Measurements from ENCODE around the gene PRTG. TPM values are rescaled to one million over a fixed set of nuclear protein-coding genes. Genes with fewer than 3 reads are reported as not detected.
A peak's percentile ranks its signal among the peaks of the same experiment; 100 is the strongest.

PRTG gene
- polyA plus RNA-seq, 1 of the 3 experiments (the other 2 are of a cell fraction) = 3.0 TPM

DNA sequence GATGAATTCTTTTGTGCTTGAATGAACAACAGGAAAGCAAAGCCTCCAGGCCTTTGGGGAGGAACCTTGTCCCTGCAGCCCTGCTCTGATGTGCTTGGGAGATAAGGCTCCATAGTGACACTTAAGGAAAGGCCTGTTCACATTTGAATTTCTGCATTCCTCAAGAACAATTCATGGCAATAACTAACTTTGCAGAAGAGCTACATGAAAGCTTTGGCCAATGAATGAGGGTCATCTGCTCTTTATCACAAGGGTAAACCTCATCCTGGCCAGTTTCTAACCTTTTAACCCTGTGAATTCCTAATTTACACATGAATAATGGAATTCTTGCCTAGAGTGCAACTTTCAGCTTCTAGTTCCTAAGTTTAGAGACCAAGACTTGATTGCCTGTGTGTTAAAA lies 5.6 kb downstream of the PRTG start (continued):
- TF ChIP-seq, protein P1, sequence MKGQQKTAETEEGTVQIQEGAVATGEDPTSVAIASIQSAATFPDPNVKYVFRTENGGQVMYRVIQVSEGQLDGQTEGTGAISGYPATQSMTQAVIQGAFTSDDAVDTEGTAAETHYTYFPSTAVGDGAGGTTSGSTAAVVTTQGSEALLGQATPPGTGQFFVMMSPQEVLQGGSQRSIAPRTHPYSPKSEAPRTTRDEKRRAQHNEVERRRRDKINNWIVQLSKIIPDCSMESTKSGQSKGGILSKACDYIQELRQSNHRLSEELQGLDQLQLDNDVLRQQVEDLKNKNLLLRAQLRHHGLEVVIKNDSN (IDR thresholded peaks at IDR 0.05; ENCODE audit: borderline replicate concordance, low read depth) = no peak
- TF ChIP-seq RAD21 (IDR thresholded peaks at IDR 0.05; ENCODE audit: low read length) (no peak), EP300 (IDR thresholded peaks at IDR 0.05; ENCODE audit: borderline replicate concordance in 1 of 2, low read depth in 1 of 2, low read length in 1 of 2) (peak; percentile 38 to 78), NRF1 (IDR thresholded peaks at IDR 0.05; ENCODE audit: low read depth, low read length) (no peak), TCF12 (IDR thresholded peaks at IDR 0.05) (peak; percentile 97), RFX5 (IDR thresholded peaks at IDR 0.05; ENCODE audit: low read length) (no peak), SMC3 (IDR thresholded peaks at IDR 0.05; ENCODE audit: low read depth, low read length) (no peak), RXRA (IDR thresholded peaks at IDR 0.05; ENCODE audit: borderline replicate concordance, low read depth) (peak; percentile 88; the same call in 1 of the 2 replicates), JUND (IDR thresholded peaks at IDR 0.05) (peak; percentile 80)
- TF ChIP-seq, protein P2, sequence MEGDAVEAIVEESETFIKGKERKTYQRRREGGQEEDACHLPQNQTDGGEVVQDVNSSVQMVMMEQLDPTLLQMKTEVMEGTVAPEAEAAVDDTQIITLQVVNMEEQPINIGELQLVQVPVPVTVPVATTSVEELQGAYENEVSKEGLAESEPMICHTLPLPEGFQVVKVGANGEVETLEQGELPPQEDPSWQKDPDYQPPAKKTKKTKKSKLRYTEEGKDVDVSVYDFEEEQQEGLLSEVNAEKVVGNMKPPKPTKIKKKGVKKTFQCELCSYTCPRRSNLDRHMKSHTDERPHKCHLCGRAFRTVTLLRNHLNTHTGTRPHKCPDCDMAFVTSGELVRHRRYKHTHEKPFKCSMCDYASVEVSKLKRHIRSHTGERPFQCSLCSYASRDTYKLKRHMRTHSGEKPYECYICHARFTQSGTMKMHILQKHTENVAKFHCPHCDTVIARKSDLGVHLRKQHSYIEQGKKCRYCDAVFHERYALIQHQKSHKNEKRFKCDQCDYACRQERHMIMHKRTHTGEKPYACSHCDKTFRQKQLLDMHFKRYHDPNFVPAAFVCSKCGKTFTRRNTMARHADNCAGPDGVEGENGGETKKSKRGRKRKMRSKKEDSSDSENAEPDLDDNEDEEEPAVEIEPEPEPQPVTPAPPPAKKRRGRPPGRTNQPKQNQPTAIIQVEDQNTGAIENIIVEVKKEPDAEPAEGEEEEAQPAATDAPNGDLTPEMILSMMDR (IDR thresholded peaks at IDR 0.05) = no peak

DNA sequence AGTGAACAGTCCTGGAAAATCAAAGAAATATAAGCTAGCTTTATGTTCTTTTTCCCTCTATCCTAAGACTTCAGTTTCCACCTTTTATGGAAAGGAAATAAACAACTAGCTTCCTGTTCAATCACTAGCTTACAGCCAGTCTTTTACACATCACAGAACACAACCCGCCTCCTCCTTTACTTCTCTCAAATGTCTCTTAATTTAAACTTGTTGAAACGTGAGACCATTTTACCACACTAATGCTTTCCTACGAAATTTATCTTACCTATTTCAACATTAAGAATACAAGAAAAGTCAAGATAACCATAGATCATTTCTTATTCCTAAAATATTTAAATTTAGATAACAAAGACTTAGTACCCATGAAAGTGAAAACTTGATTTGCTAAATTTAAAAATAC lies 6.2 kb downstream of the PRTG start:
- Histone ChIP-seq H3K9me3 (no peaks in the 10 kb centered on the region), H3K4me2 (peak overlapping the region; percentile 66), H3K4me3 (ENCODE audit: low read depth in 2 of 2, low read length in 1 of 2) (no peak overlapping the region), H3K79me2 (ENCODE audit: insufficient read depth) (peaks cover 29% of the 10 kb centered on the region), H3K36me3 (replicated peaks in 1 of 2; ENCODE audit: control insufficient read depth in 1 of 2, insufficient read depth in 2 of 2, low read length in 1 of 2) (peaks cover 3 to 5% of the 10 kb centered on the region in 2 experiments), H3K27ac (ENCODE audit: low read depth in 2 of 2, low read length in 1 of 2) (peak overlapping the region; percentile 55 to 71; a peak in 3 of 4 replicates), H3K9ac (no peak overlapping the region), H4K20me1 (ENCODE audit: insufficient read depth) (no peaks in the 10 kb centered on the region), H3K27me3 (ENCODE audit: insufficient read depth) (no peaks in the 10 kb centered on the region), H3F3A (replicated peaks; ENCODE audit: insufficient read depth) (peaks cover 14% of the 10 kb centered on the region), H3K4me1 (ENCODE audit: control insufficient read depth in 1 of 2, insufficient read depth in 2 of 2, low read depth in 1 of 2, low read length in 1 of 2) (peaks cover 18 to 24% of the 10 kb centered on the region in 2 experiments), H3K9me2 (no peaks in the 10 kb centered on the region), H2AFZ (ENCODE audit: low read depth) (peak overlapping the region; percentile 58; the same call in 1 of the 2 replicates)
- no peak for DNase-seq
- ChIA-PET CTCF (interaction anchor here (1.0 to 2.0 kb wide), 5 partner anchors 12 to 161 kb away, joined by 3 to 6 read pairs (median 3); no protein-coding TSS in a partner anchor), POLR2A (no interaction called here)
- WGBS (ENCODE audit: low lambda C conversion rate) = 72% methylated on average over 3 of the region's 3 CpGs
- no peak for TF ChIP-seq RFX5 (IDR thresholded peaks at IDR 0.05; ENCODE audit: low read length)
- TF ChIP-seq GATA2 (CRISPR knock-in tag; IDR thresholded peaks at IDR 0.05) = no peak
- TF ChIP-seq POLR2AphosphoS5 (IDR thresholded peaks at IDR 0.05; ENCODE audit: low read depth, low read length) = no peak
- no peak for TF ChIP-seq SMC3 (IDR thresholded peaks at IDR 0.05; ENCODE audit: low read depth, low read length)
- TF ChIP-seq, protein P3, sequence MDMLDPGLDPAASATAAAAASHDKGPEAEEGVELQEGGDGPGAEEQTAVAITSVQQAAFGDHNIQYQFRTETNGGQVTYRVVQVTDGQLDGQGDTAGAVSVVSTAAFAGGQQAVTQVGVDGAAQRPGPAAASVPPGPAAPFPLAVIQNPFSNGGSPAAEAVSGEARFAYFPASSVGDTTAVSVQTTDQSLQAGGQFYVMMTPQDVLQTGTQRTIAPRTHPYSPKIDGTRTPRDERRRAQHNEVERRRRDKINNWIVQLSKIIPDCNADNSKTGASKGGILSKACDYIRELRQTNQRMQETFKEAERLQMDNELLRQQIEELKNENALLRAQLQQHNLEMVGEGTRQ (IDR thresholded peaks at IDR 0.05; ENCODE audit: borderline replicate concordance, low read depth, low read length) = no peak
- TF ChIP-seq TCF12 (IDR thresholded peaks at IDR 0.05) = no peak
- no peak for TF ChIP-seq FOXJ3 (CRISPR knock-in tag; IDR thresholded peaks at IDR 0.05)
- no peak for TF ChIP-seq JUND (IDR thresholded peaks at IDR 0.05)
- TF ChIP-seq, protein P4, sequence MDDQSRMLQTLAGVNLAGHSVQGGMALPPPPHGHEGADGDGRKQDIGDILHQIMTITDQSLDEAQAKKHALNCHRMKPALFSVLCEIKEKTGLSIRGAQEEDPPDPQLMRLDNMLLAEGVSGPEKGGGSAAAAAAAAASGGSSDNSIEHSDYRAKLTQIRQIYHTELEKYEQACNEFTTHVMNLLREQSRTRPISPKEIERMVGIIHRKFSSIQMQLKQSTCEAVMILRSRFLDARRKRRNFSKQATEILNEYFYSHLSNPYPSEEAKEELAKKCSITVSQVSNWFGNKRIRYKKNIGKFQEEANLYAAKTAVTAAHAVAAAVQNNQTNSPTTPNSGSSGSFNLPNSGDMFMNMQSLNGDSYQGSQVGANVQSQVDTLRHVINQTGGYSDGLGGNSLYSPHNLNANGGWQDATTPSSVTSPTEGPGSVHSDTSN (IDR thresholded peaks at IDR 0.05) = no peak
- no peak for TF ChIP-seq NFIC (IDR thresholded peaks at IDR 0.05; ENCODE audit: borderline replicate concordance)
- TF ChIP-seq ELF1 (IDR thresholded peaks at IDR 0.05) = no peak
- TF ChIP-seq TEAD4 (IDR thresholded peaks at IDR 0.05; ENCODE audit: borderline replicate concordance, insufficient read depth) = no peak
- TF ChIP-seq RAD21 (IDR thresholded peaks at IDR 0.05; ENCODE audit: low read length) = no peak
- TF ChIP-seq, protein P5, sequence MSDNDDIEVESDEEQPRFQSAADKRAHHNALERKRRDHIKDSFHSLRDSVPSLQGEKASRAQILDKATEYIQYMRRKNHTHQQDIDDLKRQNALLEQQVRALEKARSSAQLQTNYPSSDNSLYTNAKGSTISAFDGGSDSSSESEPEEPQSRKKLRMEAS (IDR thresholded peaks at IDR 0.05; ENCODE audit: low read depth) = no peak
- no peak for TF ChIP-seq GABPA (IDR thresholded peaks at IDR 0.05; ENCODE audit: low read depth)

Data from SK-N-SH (cell line).